ENCODE measurements around the gene SDCBP2.

SDCBP2 gene

GRCh38 chr20:1267809-1268374, 61.0 kb downstream of the SDCBP2 start:
- no peak for DNase-seq

GRCh38 chr20:1267161-1267560, 61.8 kb downstream of the SDCBP2 start:
- DNase-seq, result no peak

DNA sequence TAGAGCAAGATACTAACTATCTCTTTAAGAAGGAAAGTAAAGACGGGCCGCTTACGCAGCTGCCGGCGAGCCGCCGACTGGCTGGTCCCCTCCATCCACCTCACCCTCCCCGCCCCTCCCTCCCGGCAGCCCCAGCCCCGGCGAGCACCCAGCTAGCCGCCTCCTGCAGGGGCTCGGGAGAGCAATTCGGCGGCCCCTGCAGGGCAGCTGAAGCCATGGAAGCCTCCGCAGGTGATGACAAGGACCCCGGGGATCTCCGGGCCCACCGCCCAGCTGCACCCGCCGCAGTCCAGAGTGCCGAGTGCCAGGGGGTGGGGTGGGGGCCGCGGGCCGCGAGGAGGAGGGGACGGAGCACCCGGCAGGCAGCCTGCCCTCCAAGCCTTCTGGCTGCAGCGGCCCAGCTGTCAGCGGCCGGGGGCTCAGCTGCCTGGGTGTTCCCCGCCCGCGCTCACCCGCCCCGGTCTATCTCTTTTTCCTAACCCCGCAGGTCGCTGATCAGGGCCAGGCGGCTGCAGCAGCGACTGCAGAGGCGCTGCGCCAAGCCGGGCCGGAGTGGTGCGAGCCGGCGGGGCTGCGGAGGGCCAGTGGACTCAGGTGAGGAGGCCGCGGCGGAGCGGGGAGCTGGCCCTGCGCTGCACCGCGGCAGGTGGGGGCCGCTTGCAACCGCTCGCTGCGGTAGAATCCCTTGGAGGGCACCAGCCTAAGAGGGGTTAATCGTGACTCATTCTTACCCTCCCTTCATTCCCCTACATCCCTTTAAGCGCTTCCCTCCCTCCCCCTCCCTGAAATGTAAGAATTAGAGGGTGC, 62.6 kb downstream of the SDCBP2 start, which contains the start of gene SNPH:
TSS of gene SNPH (plus strand) at position 128 of the 807 bp plus-strand sequence. CDS start 29,946 bp downstream, outside the sequence.
- DNase-seq, result peak; percentile 68

DNA sequence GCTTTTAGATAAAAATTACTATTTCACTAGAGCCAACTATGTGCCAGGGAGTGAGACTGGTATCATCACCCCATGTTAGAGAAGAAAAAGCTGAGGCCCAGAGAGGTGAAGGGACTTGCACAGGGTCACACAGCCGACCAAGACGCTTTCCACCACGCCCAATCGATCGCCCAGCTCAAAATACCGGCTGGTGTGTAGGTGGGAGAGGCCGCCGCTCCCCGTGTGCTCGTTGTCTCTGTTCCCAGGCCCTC, 63.1 kb downstream of the SDCBP2 start:
- DNase-seq, result no peak

- no peak for DNase-seq
These were observed 63.6 kb downstream of the SDCBP2 start for GRCh38 chr20:1265226-1265915.

DNA sequence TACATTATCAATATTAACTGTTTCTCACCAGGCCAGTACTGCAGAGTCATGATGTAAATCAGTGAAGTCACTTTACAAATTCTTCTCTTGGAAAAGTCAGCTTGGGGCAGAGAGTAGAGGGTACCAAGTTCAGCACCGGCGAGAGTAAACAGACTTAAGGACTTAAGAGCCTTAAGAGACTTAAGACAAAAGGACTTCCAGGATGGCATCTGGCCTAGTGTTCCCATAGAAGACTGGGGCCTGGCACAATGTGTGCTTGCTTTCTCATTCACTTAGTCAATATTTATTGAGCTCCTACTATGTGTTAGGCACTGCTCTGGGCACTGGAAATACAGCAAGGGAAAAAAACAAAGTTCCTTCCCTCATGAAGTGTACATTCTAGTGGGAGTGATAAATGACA, 64.2 kb downstream of the SDCBP2 start:
- no peak for DNase-seq

- no peak for DNase-seq
These were observed 65.1 kb downstream of the SDCBP2 start for GRCh38 chr20:1263853-1264252.

Data from NCI-H748 treated with DMSO at 0.1 percent for 48 hours (cell line).